Testis (tissue), 2 donors: ENCODE results near the gene ZNF213.

Source experiments
- CTCF ChIP-seq, 3 experiments: fragments of 450-650 bp in 2 of 3; fragments of 200-600 bp in 1 of 3; sonication (generic) in 1 of 3; IDR thresholded peaks; one replicate each; pipeline ENCODE4 v1.5.1; 2016 to 2019; ENCODE audit warnings: antibody characterized with exemption in 3 of 3, mild to moderate bottlenecking in 2 of 3, moderate library complexity in 1 of 3
- POLR2A ChIP-seq: fragments of 450-650 bp; IDR thresholded peaks from one replicate; pipeline ENCODE4 v1.6.1; 2017; ENCODE audit warnings: antibody characterized with exemption, mild to moderate bottlenecking, moderate library complexity

GRCh38 chr16:3101018-3101840, 33.6 kb upstream of the ZNF213 start:
- TF ChIP-seq CTCF (IDR thresholded peaks at IDR 0.05) (peak in 1 of 3 experiments; percentile 69), POLR2A (no peak)
